ENCODE measurements around the gene OR6T1.

The OR6T1 gene

GRCh38 chr11:123899792-123900191, 43.8 kb downstream of the OR6T1 start:
- Histone ChIP-seq H3K9me3 (ENCODE audit: low read length) (no peaks in the 10 kb centered on the region), H3K9ac (ENCODE audit: low read length) (no peak overlapping the region), H2AFZ (ENCODE audit: low read length) (no peak overlapping the region), H3K79me2 (ENCODE audit: insufficient read depth, low read length) (no peaks in the 10 kb centered on the region), H3K4me3 (ENCODE audit: low read depth, low read length, poor library complexity, severe bottlenecking) (no peak overlapping the region), H4K20me1 (ENCODE audit: insufficient read depth, low read length) (no peaks in the 10 kb centered on the region), H3F3A (ENCODE audit: insufficient read depth, low read length) (no peaks in the 10 kb centered on the region), H3K27me3 (ENCODE audit: insufficient read depth, low read length) (no peaks in the 10 kb centered on the region), H3K27ac (ENCODE audit: low read depth, low read length, poor library complexity, severe bottlenecking) (no peak overlapping the region), H3K4me2 (ENCODE audit: low read length) (no peak overlapping the region), H3K36me3 (ENCODE audit: insufficient read depth, low read length) (no peaks in the 10 kb centered on the region), H3K9me2 (ENCODE audit: low read depth, low read length) (no peaks in the 10 kb centered on the region), H3K4me1 (ENCODE audit: insufficient read depth, low read length, severe bottlenecking) (no peaks in the 10 kb centered on the region)
- TF ChIP-seq, protein P1, sequence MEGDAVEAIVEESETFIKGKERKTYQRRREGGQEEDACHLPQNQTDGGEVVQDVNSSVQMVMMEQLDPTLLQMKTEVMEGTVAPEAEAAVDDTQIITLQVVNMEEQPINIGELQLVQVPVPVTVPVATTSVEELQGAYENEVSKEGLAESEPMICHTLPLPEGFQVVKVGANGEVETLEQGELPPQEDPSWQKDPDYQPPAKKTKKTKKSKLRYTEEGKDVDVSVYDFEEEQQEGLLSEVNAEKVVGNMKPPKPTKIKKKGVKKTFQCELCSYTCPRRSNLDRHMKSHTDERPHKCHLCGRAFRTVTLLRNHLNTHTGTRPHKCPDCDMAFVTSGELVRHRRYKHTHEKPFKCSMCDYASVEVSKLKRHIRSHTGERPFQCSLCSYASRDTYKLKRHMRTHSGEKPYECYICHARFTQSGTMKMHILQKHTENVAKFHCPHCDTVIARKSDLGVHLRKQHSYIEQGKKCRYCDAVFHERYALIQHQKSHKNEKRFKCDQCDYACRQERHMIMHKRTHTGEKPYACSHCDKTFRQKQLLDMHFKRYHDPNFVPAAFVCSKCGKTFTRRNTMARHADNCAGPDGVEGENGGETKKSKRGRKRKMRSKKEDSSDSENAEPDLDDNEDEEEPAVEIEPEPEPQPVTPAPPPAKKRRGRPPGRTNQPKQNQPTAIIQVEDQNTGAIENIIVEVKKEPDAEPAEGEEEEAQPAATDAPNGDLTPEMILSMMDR (IDR thresholded peaks at IDR 0.05; ENCODE audit: low read length) = no peak
- TF ChIP-seq EZH2 (IDR thresholded peaks at IDR 0.05; ENCODE audit: borderline replicate concordance, low read length) = no peak
